Measurements from ENCODE around the gene SPAAR.
"Not testable (repeated sequence)": the region's sequence is repeated elsewhere in the genome, so short reads cannot be mapped to it uniquely, and the experiment has no call there.

Gene SPAAR

DNA sequence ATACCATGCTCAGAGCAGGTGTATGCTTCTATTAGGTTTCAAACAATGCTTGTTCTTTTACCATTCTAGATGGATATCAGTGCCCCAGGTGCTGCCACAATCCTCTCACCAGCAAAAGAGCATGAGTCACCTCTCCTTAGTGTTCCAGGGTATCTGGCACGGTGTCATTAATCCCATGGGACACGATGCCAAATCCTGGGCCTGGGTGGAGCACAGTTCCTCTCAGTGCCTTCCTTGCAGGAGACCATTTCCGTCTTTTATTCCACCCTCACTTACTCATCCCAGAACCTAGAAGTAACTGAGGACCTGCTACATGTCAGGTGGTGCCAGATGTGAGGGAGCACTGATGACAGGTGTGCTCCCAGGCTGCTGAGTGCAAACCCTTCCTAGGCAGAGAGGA lies 37.7 kb upstream of the SPAAR start:
- Histone ChIP-seq H3K4me1 (ENCODE audit: control insufficient read depth in 2 of 2, insufficient read depth in 2 of 2, low read length in 2 of 2) (no peaks in the 10 kb centered on the region), H3K27ac (ENCODE audit: low read depth in 2 of 2, low read length in 2 of 2) (no peak overlapping the region), H3K27me3 (ENCODE audit: control insufficient read depth in 2 of 2, insufficient read depth in 2 of 2, low read length in 2 of 2) (no peaks in the 10 kb centered on the region), H3K36me3 (ENCODE audit: control insufficient read depth in 2 of 2, insufficient read depth in 2 of 2, low read length in 2 of 2) (no peaks in the 10 kb centered on the region), H3K9ac (ENCODE audit: low read depth in 1 of 2, low read length in 2 of 2) (no peak overlapping the region), H3K9me3 (ENCODE audit: control insufficient read depth in 2 of 2, low read length in 2 of 2) (no peaks in the 10 kb centered on the region), H3K4me3 (ENCODE audit: low read length in 2 of 2) (no peak overlapping the region)

DNA sequence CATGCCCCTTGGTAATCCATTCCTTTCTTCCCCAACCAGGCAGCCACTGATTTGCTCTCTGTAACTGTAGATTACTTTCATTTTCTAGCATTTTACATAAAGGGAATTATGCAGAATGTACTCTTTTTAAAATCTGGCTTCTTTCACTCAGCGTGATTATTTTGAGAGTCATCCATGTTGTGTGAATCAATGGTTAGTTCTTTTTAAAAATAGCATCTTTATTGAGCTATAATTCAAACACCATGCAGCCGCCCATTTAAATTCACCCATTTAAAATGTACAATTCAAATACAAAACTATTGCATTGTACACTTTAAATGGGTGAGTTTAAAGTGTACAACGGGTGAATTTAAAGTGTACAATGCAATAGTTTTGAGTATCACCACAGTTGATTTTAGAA lies 36.8 kb upstream of the SPAAR start:
- no peak overlapping the region for H3K9ac ChIP-seq (ENCODE audit: low read depth in 1 of 2, low read length in 2 of 2)
- H3K36me3 ChIP-seq (ENCODE audit: control insufficient read depth in 2 of 2, insufficient read depth in 2 of 2, low read length in 2 of 2) = no peaks in the 10 kb centered on the region
- no peaks in the 10 kb centered on the region for H3K9me3 ChIP-seq (ENCODE audit: control insufficient read depth in 2 of 2, low read length in 2 of 2)
- H3K4me1 ChIP-seq (ENCODE audit: control insufficient read depth in 2 of 2, insufficient read depth in 2 of 2, low read length in 2 of 2) = no peaks in the 10 kb centered on the region
- no peak overlapping the region for H3K4me3 ChIP-seq (ENCODE audit: low read length in 2 of 2)
- H3K27me3 ChIP-seq (ENCODE audit: control insufficient read depth in 2 of 2, insufficient read depth in 2 of 2, low read length in 2 of 2) = no peaks in the 10 kb centered on the region
- H3K27ac ChIP-seq (ENCODE audit: low read depth in 2 of 2, low read length in 2 of 2) = no peak overlapping the region

DNA sequence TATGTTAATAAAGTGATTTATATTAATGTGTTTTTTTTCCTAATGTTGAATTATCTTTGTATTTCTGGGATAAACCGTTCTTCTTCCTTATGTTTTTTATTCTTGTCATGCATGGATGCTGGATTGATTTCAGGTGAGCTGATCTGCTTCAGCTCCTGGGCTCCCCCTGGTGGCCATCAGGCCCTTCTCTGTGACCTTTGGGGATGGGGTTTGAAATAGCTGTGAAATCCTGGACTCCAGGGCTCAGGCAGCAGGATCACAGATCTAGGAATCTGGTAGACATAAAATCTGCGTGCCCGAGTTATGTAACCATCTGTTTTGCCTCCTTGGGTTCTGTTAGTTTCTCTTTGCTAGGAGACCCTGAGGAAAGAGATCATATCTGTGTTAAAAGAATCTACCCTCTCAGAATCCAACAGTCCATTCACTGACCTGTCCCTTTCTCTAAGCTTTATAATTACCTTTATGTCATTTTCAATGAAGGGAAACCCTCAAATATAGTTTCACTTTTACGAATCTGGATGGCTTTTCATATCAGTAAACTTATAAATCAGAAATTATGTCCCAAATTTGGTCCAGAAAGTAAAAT lies 26.9 kb upstream of the SPAAR start:
- no peak overlapping the region for H3K9ac ChIP-seq (ENCODE audit: low read depth in 1 of 2, low read length in 2 of 2)
- no peaks in the 10 kb centered on the region for H3K4me1 ChIP-seq (ENCODE audit: control insufficient read depth in 2 of 2, insufficient read depth in 2 of 2, low read length in 2 of 2)
- no peak overlapping the region for H3K4me3 ChIP-seq (ENCODE audit: low read length in 2 of 2)
- H3K9me3 ChIP-seq (ENCODE audit: control insufficient read depth in 2 of 2, low read length in 2 of 2) = no peaks in the 10 kb centered on the region
- H3K27me3 ChIP-seq (ENCODE audit: control insufficient read depth in 2 of 2, insufficient read depth in 2 of 2, low read length in 2 of 2) = no peaks in the 10 kb centered on the region
- H3K36me3 ChIP-seq (ENCODE audit: control insufficient read depth in 2 of 2, insufficient read depth in 2 of 2, low read length in 2 of 2) = no peaks in the 10 kb centered on the region
- no peak overlapping the region for H3K27ac ChIP-seq (ENCODE audit: low read depth in 2 of 2, low read length in 2 of 2)

DNA sequence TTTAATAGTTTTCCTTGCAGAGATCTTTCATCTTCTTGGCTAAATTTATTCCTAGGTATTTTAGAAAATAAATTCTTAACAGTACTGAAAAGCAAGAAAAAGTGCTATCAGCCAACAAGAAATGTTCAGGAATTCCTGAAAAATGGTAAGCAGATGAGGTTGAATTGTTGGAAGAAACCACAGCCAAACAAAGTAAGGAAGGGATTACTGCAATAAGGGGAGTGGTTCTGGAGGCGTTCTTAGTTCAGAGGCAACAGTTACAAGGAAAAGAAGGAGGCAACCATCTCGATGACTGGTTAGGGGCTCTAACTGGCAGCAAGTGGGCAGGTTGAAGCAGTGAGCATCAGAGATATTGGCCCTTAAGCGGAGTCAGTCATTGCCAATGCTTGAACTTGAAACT lies 26.3 kb upstream of the SPAAR start:
- Histone ChIP-seq H3K27me3 (ENCODE audit: control insufficient read depth in 2 of 2, insufficient read depth in 2 of 2, low read length in 2 of 2) (no peaks in the 10 kb centered on the region), H3K27ac (ENCODE audit: low read depth in 2 of 2, low read length in 2 of 2) (no peak overlapping the region), H3K4me1 (ENCODE audit: control insufficient read depth in 2 of 2, insufficient read depth in 2 of 2, low read length in 2 of 2) (no peaks in the 10 kb centered on the region), H3K36me3 (ENCODE audit: control insufficient read depth in 2 of 2, insufficient read depth in 2 of 2, low read length in 2 of 2) (no peaks in the 10 kb centered on the region), H3K9ac (ENCODE audit: low read depth in 1 of 2, low read length in 2 of 2) (no peak overlapping the region), H3K9me3 (ENCODE audit: control insufficient read depth in 2 of 2, low read length in 2 of 2) (no peaks in the 10 kb centered on the region), H3K4me3 (ENCODE audit: low read length in 2 of 2) (no peak overlapping the region)

DNA sequence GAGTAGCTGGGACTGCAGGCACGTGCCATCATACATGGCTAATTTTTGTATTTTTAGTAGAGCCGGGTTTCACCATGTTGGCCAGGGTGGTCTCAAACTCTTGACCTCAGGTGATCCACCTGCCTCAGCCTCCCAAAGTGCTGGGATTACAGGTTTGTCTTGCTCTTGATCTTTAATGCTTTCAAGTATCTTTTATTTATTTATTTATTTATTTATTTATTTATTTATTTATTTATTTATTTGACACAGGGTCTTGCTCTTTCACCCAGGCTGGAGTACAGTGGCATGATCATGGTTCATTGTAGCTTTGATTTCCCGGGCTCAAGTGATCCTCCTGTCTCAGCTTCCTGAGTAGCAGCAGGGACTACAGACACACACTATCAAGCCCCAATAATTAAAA lies 24.4 kb upstream of the SPAAR start:
- H3K27me3 ChIP-seq (ENCODE audit: control insufficient read depth in 2 of 2, insufficient read depth in 2 of 2, low read length in 2 of 2); H3K4me1 ChIP-seq (ENCODE audit: control insufficient read depth in 2 of 2, insufficient read depth in 2 of 2, low read length in 2 of 2); H3K36me3 ChIP-seq (ENCODE audit: control insufficient read depth in 2 of 2, insufficient read depth in 2 of 2, low read length in 2 of 2); H3K9ac ChIP-seq (ENCODE audit: low read depth in 1 of 2, low read length in 2 of 2); H3K27ac ChIP-seq (ENCODE audit: low read depth in 2 of 2, low read length in 2 of 2); H3K9me3 ChIP-seq (ENCODE audit: control insufficient read depth in 2 of 2, low read length in 2 of 2); H3K4me3 ChIP-seq (ENCODE audit: low read length in 2 of 2): not testable (repeated sequence)

DNA sequence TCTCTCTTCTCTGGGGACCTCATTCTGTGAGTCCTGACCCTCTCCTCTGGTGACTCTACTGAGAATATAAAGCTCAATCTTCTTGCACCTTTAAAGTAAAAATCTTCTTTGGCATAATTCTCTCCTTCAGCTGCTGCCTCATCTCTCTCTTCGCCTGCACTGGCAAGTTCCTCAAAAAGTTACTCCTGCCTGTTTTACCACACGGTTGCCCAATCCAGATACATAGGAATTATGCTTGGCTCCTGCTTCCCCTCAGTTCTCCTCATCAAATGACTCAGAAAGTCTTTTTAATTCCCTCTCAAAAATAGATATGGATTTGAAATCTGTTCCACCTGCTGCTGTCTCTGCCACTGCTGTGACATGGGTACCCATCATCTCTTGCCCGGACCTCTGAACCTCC lies 17.6 kb upstream of the SPAAR start:
- no peaks in the 10 kb centered on the region for H3K9me3 ChIP-seq (ENCODE audit: control insufficient read depth in 2 of 2, low read length in 2 of 2)
- peaks cover 0 to 3% of the 10 kb centered on the region in 2 donors for H3K27me3 ChIP-seq (ENCODE audit: control insufficient read depth in 2 of 2, insufficient read depth in 2 of 2, low read length in 2 of 2)
- H3K4me3 ChIP-seq (ENCODE audit: low read length in 2 of 2) = no peak overlapping the region
- H3K27ac ChIP-seq (ENCODE audit: low read depth in 2 of 2, low read length in 2 of 2) = no peak overlapping the region
- H3K4me1 ChIP-seq (ENCODE audit: control insufficient read depth in 2 of 2, insufficient read depth in 2 of 2, low read length in 2 of 2) = no peaks in the 10 kb centered on the region
- H3K9ac ChIP-seq (ENCODE audit: low read depth in 1 of 2, low read length in 2 of 2) = no peak overlapping the region
- H3K36me3 ChIP-seq (ENCODE audit: control insufficient read depth in 2 of 2, insufficient read depth in 2 of 2, low read length in 2 of 2) = no peaks in the 10 kb centered on the region

DNA sequence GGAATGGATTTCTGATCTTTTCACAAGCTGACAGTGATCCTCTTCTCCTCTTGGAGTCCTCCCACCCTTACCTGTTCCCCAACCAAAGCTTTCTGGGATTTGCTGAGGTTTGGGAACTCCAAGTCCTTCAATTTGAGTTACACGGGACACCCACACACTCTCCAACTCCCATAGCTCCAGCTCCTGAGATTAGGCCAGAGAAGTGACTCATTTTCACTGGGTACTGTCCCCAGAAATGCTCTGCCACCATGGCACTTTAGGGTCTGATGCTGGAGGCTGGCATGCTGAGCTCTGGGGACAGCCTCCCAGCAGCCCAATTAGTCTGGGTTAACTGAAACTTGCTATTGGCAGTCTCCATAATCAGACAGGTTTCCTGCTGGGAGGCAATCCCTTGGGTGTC lies 17.2 kb upstream of the SPAAR start:
- Histone ChIP-seq H3K9me3 (ENCODE audit: control insufficient read depth in 2 of 2, low read length in 2 of 2) (no peaks in the 10 kb centered on the region), H3K9ac (ENCODE audit: low read depth in 1 of 2, low read length in 2 of 2) (no peak overlapping the region), H3K27ac (ENCODE audit: low read depth in 2 of 2, low read length in 2 of 2) (no peak overlapping the region), H3K36me3 (ENCODE audit: control insufficient read depth in 2 of 2, insufficient read depth in 2 of 2, low read length in 2 of 2) (no peaks in the 10 kb centered on the region), H3K4me1 (ENCODE audit: control insufficient read depth in 2 of 2, insufficient read depth in 2 of 2, low read length in 2 of 2) (no peaks in the 10 kb centered on the region), H3K4me3 (ENCODE audit: low read length in 2 of 2) (no peak overlapping the region), H3K27me3 (ENCODE audit: control insufficient read depth in 2 of 2, insufficient read depth in 2 of 2, low read length in 2 of 2) (peaks cover 0 to 3% of the 10 kb centered on the region in 2 donors)

DNA sequence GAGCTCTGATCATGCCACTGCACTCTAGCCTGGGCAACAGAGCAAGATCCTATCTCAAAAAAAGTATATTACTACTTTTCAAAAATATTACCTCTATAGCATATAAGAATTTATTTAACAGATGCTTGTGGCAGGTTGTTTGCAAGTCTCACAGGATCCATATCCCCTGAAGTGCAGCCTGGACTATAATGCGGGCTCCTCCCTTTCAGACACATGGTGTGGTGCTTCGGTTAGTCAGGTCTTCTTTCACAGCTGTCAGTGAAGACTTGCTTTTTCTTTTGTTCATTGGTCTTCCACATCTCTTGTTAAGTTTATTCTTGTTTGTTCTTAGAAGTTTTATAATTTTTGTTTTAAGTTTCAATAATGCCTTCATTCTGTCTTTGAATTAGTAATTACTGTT lies 12.7 kb upstream of the SPAAR start:
- no peaks in the 10 kb centered on the region for H3K4me1 ChIP-seq (ENCODE audit: control insufficient read depth in 2 of 2, insufficient read depth in 2 of 2, low read length in 2 of 2)
- no peak overlapping the region for H3K9ac ChIP-seq (ENCODE audit: low read depth in 1 of 2, low read length in 2 of 2)
- no peaks in the 10 kb centered on the region for H3K36me3 ChIP-seq (ENCODE audit: control insufficient read depth in 2 of 2, insufficient read depth in 2 of 2, low read length in 2 of 2)
- no peak overlapping the region for H3K4me3 ChIP-seq (ENCODE audit: low read length in 2 of 2)
- H3K27ac ChIP-seq (ENCODE audit: low read depth in 2 of 2, low read length in 2 of 2) = no peak overlapping the region
- peaks cover 0 to 3% of the 10 kb centered on the region in 2 donors for H3K27me3 ChIP-seq (ENCODE audit: control insufficient read depth in 2 of 2, insufficient read depth in 2 of 2, low read length in 2 of 2)
- no peaks in the 10 kb centered on the region for H3K9me3 ChIP-seq (ENCODE audit: control insufficient read depth in 2 of 2, low read length in 2 of 2)

DNA sequence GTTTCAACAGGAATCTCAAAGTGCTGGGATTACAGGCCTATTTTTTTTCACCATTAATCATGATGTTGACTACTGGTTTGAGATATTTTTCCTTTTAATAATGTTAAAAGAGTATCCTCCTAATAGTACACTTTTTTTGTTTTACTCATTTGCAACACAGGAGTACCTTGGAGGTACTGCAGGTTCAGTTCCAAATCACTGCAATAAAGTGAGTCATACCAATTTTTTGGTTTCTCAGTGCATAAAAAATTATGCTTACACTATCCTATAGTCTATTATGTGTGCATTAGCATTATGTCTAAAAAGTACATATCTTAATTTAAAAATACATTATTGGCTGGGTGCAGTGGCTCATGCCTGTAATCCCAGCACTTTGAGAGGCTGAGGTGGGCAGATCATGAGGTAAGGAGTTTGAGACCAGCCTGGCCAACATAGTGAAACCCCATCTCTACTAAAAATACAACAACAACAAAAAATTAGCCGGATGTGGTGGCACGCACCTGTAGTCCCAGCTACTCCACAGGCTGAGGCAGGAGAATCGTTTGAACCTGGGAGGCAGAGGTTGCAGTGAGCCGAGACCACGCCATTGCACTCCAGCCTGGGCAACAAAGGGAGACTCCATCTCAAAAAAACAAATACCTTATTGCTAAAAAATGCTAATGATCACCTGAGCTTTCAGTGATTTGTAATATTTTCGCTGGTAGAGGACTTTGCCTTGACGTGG lies 11.8 kb upstream of the SPAAR start:
- H3K9me3 ChIP-seq (ENCODE audit: control insufficient read depth in 2 of 2, low read length in 2 of 2); H3K27ac ChIP-seq (ENCODE audit: low read depth in 2 of 2, low read length in 2 of 2); H3K4me1 ChIP-seq (ENCODE audit: control insufficient read depth in 2 of 2, insufficient read depth in 2 of 2, low read length in 2 of 2); H3K9ac ChIP-seq (ENCODE audit: low read depth in 1 of 2, low read length in 2 of 2); H3K36me3 ChIP-seq (ENCODE audit: control insufficient read depth in 2 of 2, insufficient read depth in 2 of 2, low read length in 2 of 2); H3K27me3 ChIP-seq (ENCODE audit: control insufficient read depth in 2 of 2, insufficient read depth in 2 of 2, low read length in 2 of 2); H3K4me3 ChIP-seq (ENCODE audit: low read length in 2 of 2): not testable (repeated sequence)

DNA sequence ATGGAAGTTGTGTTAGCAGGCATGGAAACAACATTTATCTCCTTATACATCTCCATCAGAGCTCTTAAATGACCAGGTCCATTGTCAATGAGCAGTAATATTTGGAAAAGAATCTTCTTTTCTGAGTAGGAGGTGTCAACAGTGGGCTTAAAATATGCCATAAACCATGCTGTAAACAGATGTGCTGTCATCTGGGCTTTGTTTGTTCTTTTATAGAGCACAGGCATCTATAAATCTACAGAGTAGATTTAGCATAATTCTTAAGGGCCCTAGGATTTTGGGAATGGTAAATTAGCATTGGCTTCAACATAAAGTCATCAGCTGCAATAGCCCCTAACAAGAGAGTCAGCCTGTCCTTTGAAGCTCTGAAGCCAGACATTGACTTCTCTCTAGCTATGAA lies 11.0 kb upstream of the SPAAR start:
- peaks cover 6 to 8% of the 10 kb centered on the region in 2 donors for H3K4me1 ChIP-seq (ENCODE audit: control insufficient read depth in 2 of 2, insufficient read depth in 2 of 2, low read length in 2 of 2)
- no peaks in the 10 kb centered on the region for H3K9me3 ChIP-seq (ENCODE audit: control insufficient read depth in 2 of 2, low read length in 2 of 2)
- H3K27me3 ChIP-seq (ENCODE audit: control insufficient read depth in 2 of 2, insufficient read depth in 2 of 2, low read length in 2 of 2) = no peaks in the 10 kb centered on the region
- no peak overlapping the region for H3K27ac ChIP-seq (ENCODE audit: low read depth in 2 of 2, low read length in 2 of 2)
- H3K36me3 ChIP-seq (ENCODE audit: control insufficient read depth in 2 of 2, insufficient read depth in 2 of 2, low read length in 2 of 2) = no peaks in the 10 kb centered on the region
- no peak overlapping the region for H3K4me3 ChIP-seq (ENCODE audit: low read length in 2 of 2)
- no peak overlapping the region for H3K9ac ChIP-seq (ENCODE audit: low read depth in 1 of 2, low read length in 2 of 2)
